Measurements from ENCODE around the gene ZNF57.

GRCh38 chr19:2906631-2907195, 6.0 kb downstream of the ZNF57 start:
- no peak for TF ChIP-seq POLR2A (IDR thresholded peaks at IDR 0.05; ENCODE audit: low read length)
- no peak for TF ChIP-seq GATA1 (IDR thresholded peaks at IDR 0.05; ENCODE audit: low read depth, low read length)
